Spleen (tissue), 7 donors: Measurements from ENCODE around the gene PTGER3.

ENCODE experiments used
- POLR2A ChIP-seq, 3 donors: fragments of 450-650 bp; IDR thresholded peaks; one replicate each; pipeline ENCODE4 v1.5.1; 2017; ENCODE audit warnings: antibody characterized with exemption in 3 of 3, mild to moderate bottlenecking in 1 of 3
- POLR2AphosphoS5 ChIP-seq, 3 donors: sonication (generic); formaldehyde crosslinking; IDR thresholded peaks; one replicate each; pipeline ENCODE4 v1.5.1; 2017; ENCODE audit warnings: antibody characterized with exemption in 3 of 3
- TF ChIP-seq, protein P1 (sequence below), 11 experiments: fragments of 200-600 bp in 7 of 11; fragments of 450-650 bp in 4 of 11; sonication (generic) in 4 of 11; IDR thresholded peaks in 8 of 11; conservative IDR thresholded peaks in 3 of 11; 1 replicate in 7 of 11; 2 replicates in 4 of 11; pipeline versions ENCODE4 v1.4.0 to v1.8.0; 2016 to 2021; ENCODE audit warnings: antibody characterized with exemption in 11 of 11, inconsistent platforms in 4 of 11, mild to moderate bottlenecking in 1 of 11
- donor health status: DM: no; HTN: no; CAD: no; lungs with moderate emphysema.
- donor health status: DM: no; HTN: no; CAD: no.
- donor health status: DM: no; HTN: no; CAD: no.

DNA sequence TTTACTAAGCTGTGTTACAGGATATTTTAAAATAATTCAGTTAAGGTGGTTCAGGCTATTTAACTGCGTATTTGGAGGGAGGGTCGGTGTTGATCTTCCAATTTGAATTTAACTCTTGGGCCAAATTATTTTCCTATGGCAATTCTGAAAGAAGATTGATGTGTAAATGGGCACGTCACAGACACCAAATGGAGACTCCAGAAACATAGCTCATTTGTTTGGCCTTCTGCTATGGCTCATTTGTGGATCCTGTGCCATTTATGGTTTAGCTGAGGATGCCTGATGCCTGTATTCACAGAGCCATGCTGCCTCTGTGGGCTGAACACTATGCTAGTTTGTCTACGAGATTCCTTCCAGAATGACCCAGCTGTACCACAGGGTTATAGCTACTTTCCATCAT, 70.6 kb downstream of the PTGER3 start:
- TF ChIP-seq POLR2AphosphoS5 (IDR thresholded peaks at IDR 0.05) = no peak
- TF ChIP-seq, protein P1, sequence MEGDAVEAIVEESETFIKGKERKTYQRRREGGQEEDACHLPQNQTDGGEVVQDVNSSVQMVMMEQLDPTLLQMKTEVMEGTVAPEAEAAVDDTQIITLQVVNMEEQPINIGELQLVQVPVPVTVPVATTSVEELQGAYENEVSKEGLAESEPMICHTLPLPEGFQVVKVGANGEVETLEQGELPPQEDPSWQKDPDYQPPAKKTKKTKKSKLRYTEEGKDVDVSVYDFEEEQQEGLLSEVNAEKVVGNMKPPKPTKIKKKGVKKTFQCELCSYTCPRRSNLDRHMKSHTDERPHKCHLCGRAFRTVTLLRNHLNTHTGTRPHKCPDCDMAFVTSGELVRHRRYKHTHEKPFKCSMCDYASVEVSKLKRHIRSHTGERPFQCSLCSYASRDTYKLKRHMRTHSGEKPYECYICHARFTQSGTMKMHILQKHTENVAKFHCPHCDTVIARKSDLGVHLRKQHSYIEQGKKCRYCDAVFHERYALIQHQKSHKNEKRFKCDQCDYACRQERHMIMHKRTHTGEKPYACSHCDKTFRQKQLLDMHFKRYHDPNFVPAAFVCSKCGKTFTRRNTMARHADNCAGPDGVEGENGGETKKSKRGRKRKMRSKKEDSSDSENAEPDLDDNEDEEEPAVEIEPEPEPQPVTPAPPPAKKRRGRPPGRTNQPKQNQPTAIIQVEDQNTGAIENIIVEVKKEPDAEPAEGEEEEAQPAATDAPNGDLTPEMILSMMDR (IDR thresholded peaks at IDR 0.05 in 8 of 11, conservative IDR thresholded peaks at IDR 0.05 in 3 of 11) = no peak
- TF ChIP-seq POLR2A (IDR thresholded peaks at IDR 0.05) = no peak
